A673 (cell line): ENCODE data around the gene NBR1.

ENCODE experiments used
- CTCF ChIP-seq: fragments of 300-800, 200-600 bp; sonication (generic); conservative IDR thresholded peaks from 2 replicates; pipeline ENCODE4 v1.5.1; 2017; ENCODE audit warnings: low read depth, mild to moderate bottlenecking, antibody characterized with exemption, low read length, moderate library complexity, mixed read lengths
- EZH2 ChIP-seq: fragments of 200-600 bp; sonication (generic); IDR thresholded peaks from 2 replicates; pipeline ENCODE4 v1.6.1; 2017; ENCODE audit warnings: borderline replicate concordance, low read depth, mild to moderate bottlenecking, mixed read lengths, antibody characterized with exemption, low read length; ENCODE audit not compliant: poor library complexity, severe bottlenecking

GRCh38 chr17:43126911-43127290 lies 44.1 kb upstream of the NBR1 start:
- TF ChIP-seq CTCF (no peak), EZH2 (no peak)
